Prostate gland (tissue), 2 donors: ENCODE results near the gene ANXA9. TPM values are rescaled to one million over a fixed set of nuclear protein-coding genes. Genes with fewer than 3 reads are reported as not detected.

Source experiments
- DNase-seq: peaks from one replicate; pipeline ENCODE4 v3.0.0-alpha.2; 2019; ENCODE audit warnings: low spot score
- H3K27ac ChIP-seq, 2 donors: fragments of 200-600 bp; sonication (generic); 2 replicates each; pipeline ENCODE4 v1.5.1; 2017 to 2019
- H3K27me3 ChIP-seq: fragments of 200-600 bp; sonication (generic); replicated peaks from 2 replicates; pipeline ENCODE4 v1.5.1; 2019; ENCODE audit not compliant: insufficient read depth
- H3K36me3 ChIP-seq, 2 donors: fragments of 200-600 bp; sonication (generic); 1 replicate in 1 of 2; 2 replicates in 1 of 2; pipeline versions ENCODE4 v1.5.1 to v1.8.1; 2017 to 2019
- H3K4me1 ChIP-seq: fragments of 200-600 bp; sonication (generic); replicated peaks from 2 replicates; pipeline ENCODE4 v1.5.1; 2019
- H3K4me3 ChIP-seq, 2 donors: fragments of 200-600 bp; sonication (generic); 2 replicates each; pipeline ENCODE4 v1.5.1; 2017 to 2019
- H3K9me3 ChIP-seq: fragments of 200-600 bp; sonication (generic); 2 replicates; pipeline ENCODE4 v1.5.1; 2017
- CTCF ChIP-seq, 4 experiments: fragments of 200-600 bp in 2 of 4; fragments of 450-650 bp in 2 of 4; sonication (generic) in 2 of 4; IDR thresholded peaks; 1 replicate in 3 of 4; 2 replicates in 1 of 4; pipeline ENCODE4 v1.5.1; 2016 to 2019; ENCODE audit warnings: antibody characterized with exemption in 4 of 4, mild to moderate bottlenecking in 2 of 4, moderate library complexity in 2 of 4
- POLR2A ChIP-seq: fragments of 450-650 bp; IDR thresholded peaks from one replicate; pipeline ENCODE4 v1.6.1; 2016; ENCODE audit warnings: antibody characterized with exemption, mild to moderate bottlenecking
- POLR2AphosphoS5 ChIP-seq: sonication (generic); formaldehyde crosslinking; IDR thresholded peaks from one replicate; pipeline ENCODE4 v1.6.1; 2017; ENCODE audit warnings: antibody characterized with exemption
- WGBS: methylation state at CpG from one replicate; pipeline ENCODE4 v1.1.5; 2018; 5-methylcytosine and 5-hydroxymethylcytosine counted together
- intact Hi-C: fragments of 100-400 bp; cut with DNase I; formaldehyde crosslinking; loops from one replicate; pipeline ENCODE4 v1.14.2; 2022
- total RNA-seq, 2 donors: library from RNA; depleted of rRNA; stranded (reverse); fragments of >200 nt; gene quantifications; one replicate each; pipeline ENCODE4 v1.1.0, GENCODE V29; 2016

Gene ANXA9
- total RNA-seq: 1 to 10 TPM; 1.1 to 3.4 TPM

- 61% methylated on average over 12 of the region's 12 CpGs for WGBS
- H3K4me1 ChIP-seq: peaks cover 3% of the 10 kb centered on the region
These were observed at the start of gene ANXA9 for GRCh38 chr1:150981805-150982712. ANXA9 (plus strand) TSS chr1:150982292; CDS start chr1:150983106, 814 bp downstream.

GRCh38 chr1:150944856-150945255 is 37.2 kb upstream of the ANXA9 start:
- 78% methylated on average over 5 of the region's 5 CpGs for WGBS

More at GRCh38 chr1:150981805-150982712, at the start of gene ANXA9:
- DNase-seq: no peak
- Histone ChIP-seq H3K36me3 (no peaks in the 10 kb centered on the region), H3K27me3 (no peaks in the 10 kb centered on the region), H3K9me3 (no peaks in the 10 kb centered on the region), H3K27ac (no peak within 1 kb of the TSS), H3K4me3 (no peak within 1 kb of the TSS)
- peak; percentile 30 for TF ChIP-seq POLR2A
- TF ChIP-seq POLR2AphosphoS5: no peak
- no peak for TF ChIP-seq CTCF (IDR thresholded peaks at IDR 0.05)
- intact Hi-C loops: no loop called here

GRCh38 chr1:150954708-150955107 is 27.4 kb upstream of the ANXA9 start:
- WGBS: 94% methylated on average over 3 of the region's 3 CpGs
- H3K9me3 ChIP-seq: no peaks in the 10 kb centered on the region
- no peaks in the 10 kb centered on the region for H3K4me1 ChIP-seq
- TF ChIP-seq POLR2AphosphoS5 (no peak), POLR2A (no peak), CTCF (IDR thresholded peaks at IDR 0.05) (no peak)
- no peak overlapping the region for H3K4me3 ChIP-seq
- H3K36me3 ChIP-seq: peaks cover 0 to 7% of the 10 kb centered on the region in 2 donors
- H3K27ac ChIP-seq: no peak overlapping the region
- no peaks in the 10 kb centered on the region for H3K27me3 ChIP-seq
- intact Hi-C loops: no loop called here
- DNase-seq: no peak

More at GRCh38 chr1:150944856-150945255, 37.2 kb upstream of the ANXA9 start:
- Histone ChIP-seq H3K36me3 (peaks cover 6 to 14% of the 10 kb centered on the region in 2 donors), H3K27me3 (no peaks in the 10 kb centered on the region), H3K9me3 (no peaks in the 10 kb centered on the region), H3K27ac (no peak overlapping the region), H3K4me3 (no peak overlapping the region), H3K4me1 (no peaks in the 10 kb centered on the region)
- no peak for DNase-seq
- TF ChIP-seq POLR2AphosphoS5 (no peak), CTCF (IDR thresholded peaks at IDR 0.05) (no peak), POLR2A (no peak)
- intact Hi-C loops: no loop called here

GRCh38 chr1:150955280-150955679 is 26.8 kb upstream of the ANXA9 start:
- Histone ChIP-seq H3K27ac (no peak overlapping the region), H3K9me3 (no peaks in the 10 kb centered on the region), H3K27me3 (no peaks in the 10 kb centered on the region), H3K36me3 (peaks cover 0 to 7% of the 10 kb centered on the region in 2 donors), H3K4me1 (no peaks in the 10 kb centered on the region), H3K4me3 (no peak overlapping the region)
- TF ChIP-seq POLR2AphosphoS5 (no peak), POLR2A (no peak), CTCF (IDR thresholded peaks at IDR 0.05) (no peak)
- intact Hi-C loops: no loop called here
- no peak for DNase-seq

- intact Hi-C loops: no loop called here
- DNase-seq: no peak
- Histone ChIP-seq H3K9me3 (no peaks in the 10 kb centered on the region), H3K4me3 (no peak overlapping the region), H3K4me1 (no peaks in the 10 kb centered on the region), H3K27ac (no peak overlapping the region), H3K27me3 (no peaks in the 10 kb centered on the region), H3K36me3 (peaks cover 0 to 5% of the 10 kb centered on the region in 2 donors)
- WGBS: 97% methylated on average over 11 of the region's 11 CpGs
- TF ChIP-seq POLR2AphosphoS5: no peak
- no peak for TF ChIP-seq CTCF (IDR thresholded peaks at IDR 0.05)
- TF ChIP-seq POLR2A: no peak
These were observed 24.4 kb upstream of the ANXA9 start for GRCh38 chr1:150957666-150958065.
